GM12878 (cell line): ENCODE measurements around the gene WDR18. TPM values are rescaled to one million over a fixed set of nuclear protein-coding genes. Genes with fewer than 3 reads are reported as not detected.

Experiments
- ATAC-seq: fragments of 200-7000 bp; cut with Tn5 transposase; 3 replicates; pipeline ENCODE4 v1.9.1; 2020; ENCODE audit warnings: mild to moderate bottlenecking, moderate library complexity
- BruUV-seq: library from RNA; stranded (reverse); fragments of 400-500 nt; replicated peaks from 2 replicates; lab custom pipeline; 2021; lab: Mats Ljungman, UMichigan
- CTCF ChIA-PET: fragments of 300-600 bp; sonication (Branson Sonifier 250); formaldehyde crosslinking; extraction: SDS; loops from one replicate; lab custom pipeline; 2021; ENCODE audit warnings: inconsistent platforms; lab: Yijun Ruan, JAX
- POLR2A ChIA-PET: fragments of 350-600 bp; formaldehyde crosslinking; extraction: SDS; loops from one replicate; lab custom pipeline; 2021; ENCODE audit warnings: inconsistent platforms; lab: Charles Lee
- RAD21 ChIA-PET: fragments of 300-600 bp; sonication (Branson Sonifier 250); formaldehyde crosslinking; loops from one replicate; lab custom pipeline; 2023; ENCODE audit warnings: antibody characterized with exemption; ENCODE audit not compliant: unreplicated experiment; lab: Charles Lee
- SMC1A ChIA-PET: fragments of 300-600 bp; sonication (Branson Sonifier 250); formaldehyde crosslinking; loops from one replicate; lab custom pipeline; 2023; ENCODE audit not compliant: unreplicated experiment, uncharacterized antibody; lab: Charles Lee
- DNase-seq: peaks from one replicate; pipeline ENCODE4 v3.0.0-alpha.2; 2011; ENCODE audit warnings: low read depth, low spot score
- FAIRE-seq: peaks from 3 replicates; lab custom pipeline; 2011; peaks lifted over from hg19 to GRCh38; lab: Jason Lieb, UNC
- H2AFZ ChIP-seq: 2 replicates; pipeline ENCODE4 v1.6.0; 2011; ENCODE audit warnings: low read depth, low read length, control low read depth; ENCODE audit not compliant: control insufficient read depth
- H3K27ac ChIP-seq: 2 replicates; pipeline ENCODE4 v1.5.1; 2011; ENCODE audit warnings: control low read depth; ENCODE audit not compliant: control insufficient read depth, insufficient read depth
- H3K27me3 ChIP-seq, 2 experiments: replicated peaks in 1 of 2; 2 replicates each; pipeline versions ENCODE4 v1.6.0 to v1.6.1; 2011; ENCODE audit warnings: low read length in 1 of 2; ENCODE audit not compliant: control insufficient read depth in 2 of 2, insufficient read depth in 2 of 2
- H3K36me3 ChIP-seq, 2 experiments: 2 replicates each; pipeline ENCODE4 v1.5.1; 2011; ENCODE audit warnings: low read length in 1 of 2; ENCODE audit not compliant: control insufficient read depth in 2 of 2, insufficient read depth in 2 of 2
- H3K4me1 ChIP-seq: 2 replicates; pipeline ENCODE4 v1.6.1; 2011; ENCODE audit warnings: mild to moderate bottlenecking, low read length, moderate library complexity, mixed read lengths; ENCODE audit not compliant: control insufficient read depth, insufficient read depth
- H3K4me2 ChIP-seq: 2 replicates; pipeline ENCODE4 v1.6.0; 2011; ENCODE audit warnings: control low read depth; ENCODE audit not compliant: control insufficient read depth, insufficient read depth
- H3K4me3 ChIP-seq: fragments of 200-600 bp; sonication (generic); 2 replicates; pipeline ENCODE4 v1.5.1; 2016
- H3K79me2 ChIP-seq: 2 replicates; pipeline ENCODE4 v1.6.0; 2011; ENCODE audit warnings: low read length; ENCODE audit not compliant: control insufficient read depth, insufficient read depth
- H3K9ac ChIP-seq: 2 replicates; pipeline ENCODE4 v1.8.0; 2011; ENCODE audit warnings: low read length, control low read depth, mixed read lengths; ENCODE audit not compliant: control insufficient read depth, insufficient read depth
- H3K9me3 ChIP-seq: replicated peaks from 3 replicates; pipeline ENCODE4 v1.5.1; 2011; ENCODE audit warnings: mild to moderate bottlenecking, low read length; ENCODE audit not compliant: control insufficient read depth, insufficient read depth
- H4K20me1 ChIP-seq: 2 replicates; pipeline ENCODE4 v1.6.0; 2011; ENCODE audit not compliant: control insufficient read depth, insufficient read depth
- BCL3 ChIP-seq: IDR thresholded peaks from 2 replicates; pipeline ENCODE4 v1.6.1; 2011; ENCODE audit warnings: borderline replicate concordance, low read depth, mild to moderate bottlenecking, moderate library complexity, low read length; ENCODE audit not compliant: insufficient read depth, poor library complexity, severe bottlenecking
- BHLHE40 ChIP-seq, 2 experiments: fragments of 450-650 bp in 1 of 2; IDR thresholded peaks; 2 replicates each; pipeline ENCODE4 v1.6.1; 2011 to 2017; ENCODE audit warnings: low read depth in 2 of 2, borderline replicate concordance in 1 of 2, improper control_type of control experiment in 1 of 2, low read length in 1 of 2, mild to moderate bottlenecking in 1 of 2
- FOXK2 ChIP-seq: fragments of 450-650 bp; IDR thresholded peaks from 2 replicates; pipeline ENCODE4 v1.6.1; 2017; ENCODE audit warnings: mild to moderate bottlenecking, moderate library complexity
- FOXM1 ChIP-seq: IDR thresholded peaks from 2 replicates; pipeline ENCODE4 v1.6.1; 2012; ENCODE audit warnings: low read depth, mild to moderate bottlenecking, inconsistent platforms, low read length, moderate library complexity
- PKNOX1 ChIP-seq: fragments of 450-650 bp; IDR thresholded peaks from 2 replicates; pipeline ENCODE4 v1.6.1; 2016; ENCODE audit warnings: mild to moderate bottlenecking
- SMARCA5 ChIP-seq: fragments of 450-650 bp; IDR thresholded peaks from 2 replicates; pipeline ENCODE4 v1.6.1; 2017; ENCODE audit warnings: mild to moderate bottlenecking
- USF1 ChIP-seq: IDR thresholded peaks from 2 replicates; pipeline ENCODE4 v1.6.1; 2011; ENCODE audit warnings: borderline replicate concordance, low read depth, mild to moderate bottlenecking, moderate library complexity, mixed read lengths, low read length; ENCODE audit not compliant: insufficient read depth; ENCODE audit errors: extremely low read length
- ZNF384 ChIP-seq: IDR thresholded peaks from 2 replicates; pipeline ENCODE4 v1.6.1; 2012; ENCODE audit warnings: low read depth, mild to moderate bottlenecking, low read length, improper control_type of control experiment, borderline replicate concordance
- ZZZ3 ChIP-seq: IDR thresholded peaks from 2 replicates; pipeline ENCODE4 v1.6.1; 2011; ENCODE audit warnings: low read depth; ENCODE audit not compliant: control insufficient read depth, insufficient read length
- WGBS: methylation state at CpG from one replicate; pipeline ENCODE4 v1.1.6; 2016; ENCODE audit warnings: low lambda C conversion rate; ENCODE audit not compliant: insufficient replicate concordance, insufficient coverage; ENCODE audit errors: missing lambda C conversion rate; 5-methylcytosine and 5-hydroxymethylcytosine counted together
- in situ Hi-C: fragments of 300-500 bp; cut with MboI; formaldehyde crosslinking; loops from 9 replicates; pipeline ENCODE4 v1.14.3; 2018; ENCODE audit warnings: mixed read lengths
- intact Hi-C: fragments of 100-400 bp; cut with micrococcal nuclease; formaldehyde crosslinking; loops from one replicate; pipeline ENCODE4 v1.14.2; 2022; ENCODE audit not compliant: unreplicated experiment
- polyA plus RNA-seq, 11 experiments: library from polyadenylated mRNA; depleted of rRNA in 4 of 11; unstranded in 6 of 11; stranded (reverse) in 5 of 11; fragments of >200 nt; fragmentation: Nextera tagmentation in 4 of 11; fragmentation: Illumina TruSeq in 1 of 11; extraction: Ambion mirVana in 4 of 11; extraction: Trizol in 1 of 11; gene quantifications; 1 replicate in 1 of 11; 2 replicates in 10 of 11; pipeline versions ENCODE4 v1.2.1 to v1.2.3, GENCODE V29; 2011 to 2016; ENCODE audit warnings: inconsistent platforms in 2 of 11, missing spikeins in 2 of 11, low read depth in 1 of 11
- total RNA-seq, 4 experiments: library from RNA; depleted of rRNA in 3 of 4; stranded (reverse); fragments of >200 nt in 3 of 4; fragmentation: Illumina TruSeq in 1 of 4; extraction: Trizol in 1 of 4; gene quantifications; 2 replicates each; pipeline versions ENCODE4 v1.2.1 to v1.2.3, GENCODE V29; 2013 to 2021

WDR18 gene
- total and polyA plus RNA-seq, 10 of the 15 experiments (the other 5 are each of a cell fraction or from before 2014, with no cell fraction given), result 3.0 to 206 (median 62.3) TPM

GRCh38 chr19:1037621-1038064 is 53.5 kb downstream of the WDR18 start:
- FAIRE-seq, result no peak
- peak; percentile 1 for ATAC-seq
- intact Hi-C loops, result no loop called here
- 6% methylated on average over 22 of the region's 22 CpGs for WGBS
- Histone ChIP-seq H3K4me2 (peak overlapping the region; percentile 73), H3K27me3 (no peaks in the 10 kb centered on the region), H3K36me3 (peaks cover 7 to 11% of the 10 kb centered on the region in 2 experiments), H3K9me3 (no peaks in the 10 kb centered on the region; the same call in 2 of the 3 replicates), H3K4me1 (peaks cover 38% of the 10 kb centered on the region), H3K27ac (peak overlapping the region; percentile 78)
- SMC1A ChIA-PET, result interaction anchor here (0.9 to 5.9 kb wide), 3 partner anchors 9 to 65 kb away, joined by 3 to 22 read pairs (median 4); partner anchors contain the start of gene WDR18
- DNase-seq, result no peak
- no TSS peak for BruUV-seq
- TF ChIP-seq ZZZ3 (no peak), ZNF384 (0 out of 2 replicates have a peak, but pooled peaks have one; percentile 32), PKNOX1 (peak; percentile 90), SMARCA5 (peak; percentile 54; the same call in 1 of the 2 replicates), BHLHE40 (IDR thresholded peaks at IDR 0.05; ENCODE audit: borderline replicate concordance in 1 of 2, low read depth in 2 of 2, low read length in 1 of 2) (no peak), FOXK2 (no peak), BCL3 (peak; percentile 45), FOXM1 (no peak), USF1 (no peak)
- TF ChIP-seq, all 136 proteins: peak for 4
- Histone ChIP-seq H3K9ac (peak overlapping the region; percentile 42; the same call in 1 of the 2 replicates), H2AFZ (no peak overlapping the region), H4K20me1 (no peaks in the 10 kb centered on the region), H3K4me3 (peak overlapping the region; percentile 34; the same call in 1 of the 2 replicates), H3K79me2 (peaks cover 3% of the 10 kb centered on the region; the same call in 1 of the 2 replicates)
- ChIA-PET RAD21 (interaction anchor here (0.7 to 4.5 kb wide), 3 partner anchors 10 to 30 kb away, joined by 3 to 39 read pairs (median 8); partner anchors contain the start of genes ARHGAP45 and CNN2), CTCF (interaction anchor here (0.6 to 1.8 kb wide), 3 partner anchors 10 to 207 kb away, joined by 4 to 11 read pairs (median 4); no protein-coding TSS in a partner anchor), POLR2A (interaction anchor here (0.6 to 6.3 kb wide), 7 partner anchors 11 to 115 kb away, joined by 3 to 83 read pairs (median 8); partner anchors contain the start of genes ARHGAP45 and CNN2)
- in situ Hi-C loops, result no loop called here
